DND-41 (cell line): ENCODE measurements around the gene STAC.
"Not testable (repeated sequence)": the region's sequence is repeated elsewhere in the genome, so short reads cannot be mapped to it uniquely, and the experiment has no call there.

ENCODE experiments used
- ATAC-seq: fragments of 200-7000 bp; cut with Tn5 transposase; 3 replicates; pipeline ENCODE4 v1.9.1; 2021; ENCODE audit warnings: low read depth; ENCODE audit not compliant: insufficient read depth
- DNase-seq: peaks from one replicate; pipeline ENCODE4 v3.0.0-alpha.2; 2020
- H2AFZ ChIP-seq: 2 replicates; pipeline ENCODE4 v1.6.0; 2012; ENCODE audit warnings: low read depth, low read length
- H3K27ac ChIP-seq: 2 replicates; pipeline ENCODE4 v1.5.1; 2012; ENCODE audit warnings: low read length, inconsistent platforms
- H3K27me3 ChIP-seq: fragments of 200-600 bp; sonication (generic); 2 replicates; pipeline ENCODE4 v1.6.0; 2012; ENCODE audit warnings: low read length, mild to moderate bottlenecking, inconsistent platforms; ENCODE audit not compliant: insufficient read depth, poor library complexity
- H3K36me3 ChIP-seq: 2 replicates; pipeline ENCODE4 v1.5.1; 2012; ENCODE audit warnings: low read length, inconsistent platforms; ENCODE audit not compliant: insufficient read depth
- H3K4me1 ChIP-seq: 2 replicates; pipeline ENCODE4 v1.5.1; 2012; ENCODE audit warnings: mild to moderate bottlenecking, low read length; ENCODE audit not compliant: insufficient read depth
- H3K4me2 ChIP-seq: 2 replicates; pipeline ENCODE4 v1.6.0; 2012; ENCODE audit warnings: mild to moderate bottlenecking, moderate library complexity, low read length, inconsistent platforms; ENCODE audit not compliant: insufficient read depth
- H3K4me3 ChIP-seq, 2 experiments: fragments of 200-600 bp in 1 of 2; shearing (Covaris generic) in 1 of 2; 2 replicates each; pipeline ENCODE4 v1.5.1; 2012 to 2016; ENCODE audit warnings: inconsistent platforms in 2 of 2, low read length in 2 of 2, mild to moderate bottlenecking in 2 of 2, low read depth in 1 of 2, moderate library complexity in 1 of 2
- H3K79me2 ChIP-seq: 2 replicates; pipeline ENCODE4 v1.6.0; 2012; ENCODE audit warnings: low read length, inconsistent platforms; ENCODE audit not compliant: insufficient read depth
- H3K9ac ChIP-seq: 2 replicates; pipeline ENCODE4 v1.6.0; 2012; ENCODE audit warnings: low read depth, mild to moderate bottlenecking, inconsistent platforms, low read length, moderate library complexity
- H3K9me3 ChIP-seq: 2 replicates; pipeline ENCODE4 v1.5.1; 2012; ENCODE audit warnings: low read length, moderate library complexity, mild to moderate bottlenecking, inconsistent platforms; ENCODE audit not compliant: insufficient read depth, severe bottlenecking
- H4K20me1 ChIP-seq: 2 replicates; pipeline ENCODE4 v1.6.0; 2012; ENCODE audit warnings: low read length; ENCODE audit not compliant: insufficient read depth
- EZH2 ChIP-seq: IDR thresholded peaks from 3 replicates; pipeline ENCODE4 v1.6.1; 2012; ENCODE audit warnings: borderline replicate concordance, low read depth, mild to moderate bottlenecking, moderate library complexity, low read length, inconsistent platforms; ENCODE audit not compliant: severe bottlenecking
- TF ChIP-seq, protein P1 (sequence below): IDR thresholded peaks from 2 replicates; pipeline ENCODE4 v1.5.1; 2012; ENCODE audit warnings: borderline replicate concordance, low read length, moderate library complexity, mild to moderate bottlenecking; ENCODE audit not compliant: poor library complexity, severe bottlenecking; ENCODE audit errors: extremely low read depth

The STAC gene

DNA sequence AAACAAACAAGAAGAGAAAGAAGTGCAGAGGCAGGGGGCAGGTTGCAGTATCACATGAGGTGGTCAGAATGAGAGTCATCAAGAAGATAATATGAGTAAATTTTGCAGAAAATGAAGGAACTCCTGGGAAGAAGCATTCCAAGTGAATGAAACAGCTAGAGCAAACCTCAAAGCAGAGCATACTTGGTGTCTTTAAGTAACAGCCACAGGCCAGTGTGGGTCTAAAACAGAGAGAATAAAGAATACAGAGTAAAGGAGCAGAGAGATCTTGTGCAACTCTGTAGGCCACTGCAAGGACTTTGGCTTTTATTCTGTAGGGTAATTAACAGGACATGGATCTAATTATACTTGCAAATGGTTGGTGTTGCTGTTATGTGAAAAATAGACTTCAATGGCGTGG lies 81.3 kb downstream of the STAC start:
- H3K9me3 ChIP-seq = no peaks in the 10 kb centered on the region
- ATAC-seq (no peak), DNase-seq (no peak)
- H3K4me2 ChIP-seq = no peak overlapping the region
- H3K36me3 ChIP-seq = no peaks in the 10 kb centered on the region
- no peak overlapping the region for H2AFZ ChIP-seq
- no peak for TF ChIP-seq EZH2
- TF ChIP-seq, protein P1, sequence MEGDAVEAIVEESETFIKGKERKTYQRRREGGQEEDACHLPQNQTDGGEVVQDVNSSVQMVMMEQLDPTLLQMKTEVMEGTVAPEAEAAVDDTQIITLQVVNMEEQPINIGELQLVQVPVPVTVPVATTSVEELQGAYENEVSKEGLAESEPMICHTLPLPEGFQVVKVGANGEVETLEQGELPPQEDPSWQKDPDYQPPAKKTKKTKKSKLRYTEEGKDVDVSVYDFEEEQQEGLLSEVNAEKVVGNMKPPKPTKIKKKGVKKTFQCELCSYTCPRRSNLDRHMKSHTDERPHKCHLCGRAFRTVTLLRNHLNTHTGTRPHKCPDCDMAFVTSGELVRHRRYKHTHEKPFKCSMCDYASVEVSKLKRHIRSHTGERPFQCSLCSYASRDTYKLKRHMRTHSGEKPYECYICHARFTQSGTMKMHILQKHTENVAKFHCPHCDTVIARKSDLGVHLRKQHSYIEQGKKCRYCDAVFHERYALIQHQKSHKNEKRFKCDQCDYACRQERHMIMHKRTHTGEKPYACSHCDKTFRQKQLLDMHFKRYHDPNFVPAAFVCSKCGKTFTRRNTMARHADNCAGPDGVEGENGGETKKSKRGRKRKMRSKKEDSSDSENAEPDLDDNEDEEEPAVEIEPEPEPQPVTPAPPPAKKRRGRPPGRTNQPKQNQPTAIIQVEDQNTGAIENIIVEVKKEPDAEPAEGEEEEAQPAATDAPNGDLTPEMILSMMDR = no peak
- no peak overlapping the region for H3K9ac ChIP-seq
- H3K4me3 ChIP-seq = no peak overlapping the region
- H4K20me1 ChIP-seq = no peaks in the 10 kb centered on the region
- H3K79me2 ChIP-seq = no peaks in the 10 kb centered on the region
- no peaks in the 10 kb centered on the region for H3K4me1 ChIP-seq
- H3K27ac ChIP-seq = no peak overlapping the region
- H3K27me3 ChIP-seq = peaks cover 4% of the 10 kb centered on the region

GRCh38 chr3:36472045-36472444 lies 91.7 kb downstream of the STAC start:
- not testable (repeated sequence) for H3K9me3 ChIP-seq, H3K27ac ChIP-seq, H3K4me1 ChIP-seq, ATAC-seq, H2AFZ ChIP-seq, H4K20me1 ChIP-seq, H3K36me3 ChIP-seq, H3K4me3 ChIP-seq, H3K4me2 ChIP-seq, H3K27me3 ChIP-seq, H3K79me2 ChIP-seq, DNase-seq, H3K9ac ChIP-seq

DNA sequence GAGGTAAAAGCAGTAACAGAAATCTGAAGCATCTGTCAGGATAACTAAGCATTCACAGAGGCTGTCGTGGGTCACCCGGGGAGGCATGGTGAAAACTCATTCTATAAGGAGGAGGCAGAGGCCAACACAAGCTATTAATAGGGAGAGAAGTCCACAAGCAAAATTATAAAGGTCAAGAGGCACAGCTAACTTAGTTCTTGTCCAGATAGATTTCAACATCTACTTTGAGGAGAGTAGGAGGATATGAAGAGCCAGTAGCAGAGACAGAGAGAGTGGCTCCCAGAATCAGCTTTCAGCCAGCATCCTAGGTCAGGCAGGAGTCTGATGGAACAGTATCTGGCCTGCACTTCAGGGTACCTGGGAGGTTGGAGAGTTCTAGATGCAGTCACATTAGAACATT lies 95.3 kb downstream of the STAC start:
- no peaks in the 10 kb centered on the region for H3K79me2 ChIP-seq
- H3K4me2 ChIP-seq = no peak overlapping the region
- no peak overlapping the region for H3K4me3 ChIP-seq
- TF ChIP-seq, protein P1 = no peak
- TF ChIP-seq EZH2 = no peak
- ATAC-seq = no peak
- H2AFZ ChIP-seq = no peak overlapping the region
- no peaks in the 10 kb centered on the region for H4K20me1 ChIP-seq
- no peak overlapping the region for H3K27ac ChIP-seq
- no peaks in the 10 kb centered on the region for H3K4me1 ChIP-seq
- H3K9ac ChIP-seq = no peak overlapping the region
- H3K9me3 ChIP-seq = peaks cover 6% of the 10 kb centered on the region
- no peaks in the 10 kb centered on the region for H3K36me3 ChIP-seq
- no peak for DNase-seq
- H3K27me3 ChIP-seq = no peaks in the 10 kb centered on the region

GRCh38 chr3:36476286-36476942 lies 96.1 kb downstream of the STAC start:
- no peaks in the 10 kb centered on the region for H3K4me1 ChIP-seq
- no peaks in the 10 kb centered on the region for H4K20me1 ChIP-seq
- ATAC-seq (no peak), DNase-seq (no peak)
- no peak overlapping the region for H3K4me2 ChIP-seq
- no peaks in the 10 kb centered on the region for H3K79me2 ChIP-seq
- H3K9ac ChIP-seq = no peak overlapping the region
- H2AFZ ChIP-seq = no peak overlapping the region
- H3K4me3 ChIP-seq = no peak overlapping the region
- TF ChIP-seq, protein P1 = no peak
- no peak for TF ChIP-seq EZH2
- no peaks in the 10 kb centered on the region for H3K27me3 ChIP-seq
- H3K9me3 ChIP-seq = peaks cover 6% of the 10 kb centered on the region
- H3K27ac ChIP-seq = no peak overlapping the region
- no peaks in the 10 kb centered on the region for H3K36me3 ChIP-seq
